Measurements from ENCODE around the gene APEH.

GRCh38 chr3:49656541-49657112 is 17.5 kb upstream of the APEH start:
- no peak for TF ChIP-seq POLR2A (IDR thresholded peaks at IDR 0.05; ENCODE audit: low read length)
- no peak for TF ChIP-seq KDM1A (IDR thresholded peaks at IDR 0.05; ENCODE audit: low read depth)
- TF ChIP-seq CTCF (IDR thresholded peaks at IDR 0.05) = no peak
- TF ChIP-seq EP300 (IDR thresholded peaks at IDR 0.05) = no peak
- TF ChIP-seq CHD4 (IDR thresholded peaks at IDR 0.05; ENCODE audit: borderline replicate concordance) = no peak

All from A549 (cell line).